ENCODE results near the gene TK2. TPM values are rescaled to one million over a fixed set of nuclear protein-coding genes. Genes with fewer than 3 reads are reported as not detected.
"Not testable (repeated sequence)": the region's sequence is repeated elsewhere in the genome, so short reads cannot be mapped to it uniquely, and the experiment has no call there.

The TK2 gene
- total RNA-seq, 1 donor from 2014 or later, result 16.1 TPM

DNA sequence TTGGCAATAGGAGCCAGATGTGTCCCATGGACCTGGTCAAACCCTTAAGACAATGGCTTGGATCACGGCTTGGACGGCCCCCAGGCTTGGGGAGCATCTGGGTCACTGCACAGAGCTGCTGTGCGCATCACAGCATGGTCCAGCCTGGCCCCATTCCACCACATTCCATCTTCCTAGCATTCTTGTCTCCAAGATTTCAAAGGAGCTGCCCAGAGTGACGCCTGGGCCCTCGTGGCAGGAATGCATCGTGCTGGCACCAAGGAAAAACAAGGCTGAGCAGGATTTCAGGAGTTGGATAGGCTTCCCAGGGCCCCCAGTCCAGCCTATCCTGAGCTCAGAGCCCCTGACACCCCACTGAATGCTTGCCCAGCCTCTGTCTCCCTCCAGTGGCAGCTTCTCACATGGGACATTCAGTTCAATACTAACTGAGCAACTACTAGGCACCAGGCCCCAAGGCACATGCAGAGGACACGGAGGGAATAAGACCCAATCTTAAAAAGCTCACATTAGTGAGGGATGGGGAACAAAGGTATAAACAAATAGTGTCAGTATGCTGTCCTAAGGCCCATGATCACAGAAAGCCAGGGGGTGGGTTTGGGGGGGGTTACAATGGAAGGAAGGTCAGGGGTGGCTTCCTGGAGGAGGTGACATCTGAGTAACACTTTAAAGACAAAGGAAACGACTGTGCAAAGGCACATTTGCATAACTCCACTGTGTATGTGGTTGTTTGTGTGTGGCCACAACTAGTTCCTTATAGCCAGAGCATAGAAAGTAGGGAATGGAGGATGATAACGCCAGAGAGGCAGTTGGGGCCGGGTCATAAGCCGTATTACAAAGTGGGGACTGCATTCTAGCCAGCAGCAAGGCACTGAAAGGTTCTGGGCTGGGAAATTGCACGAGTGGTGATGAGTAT is 34.1 kb downstream of the TK2 start:
- no peak overlapping the region for H3K4me3 Mint-ChIP-seq (ENCODE audit: low read depth)
- no peak for DNase-seq (ENCODE audit: low spot score, unreplicated experiment)
- no peaks in the 10 kb centered on the region for H3K9me3 Mint-ChIP-seq (ENCODE audit: low read depth)
- TF ChIP-seq, protein P1, sequence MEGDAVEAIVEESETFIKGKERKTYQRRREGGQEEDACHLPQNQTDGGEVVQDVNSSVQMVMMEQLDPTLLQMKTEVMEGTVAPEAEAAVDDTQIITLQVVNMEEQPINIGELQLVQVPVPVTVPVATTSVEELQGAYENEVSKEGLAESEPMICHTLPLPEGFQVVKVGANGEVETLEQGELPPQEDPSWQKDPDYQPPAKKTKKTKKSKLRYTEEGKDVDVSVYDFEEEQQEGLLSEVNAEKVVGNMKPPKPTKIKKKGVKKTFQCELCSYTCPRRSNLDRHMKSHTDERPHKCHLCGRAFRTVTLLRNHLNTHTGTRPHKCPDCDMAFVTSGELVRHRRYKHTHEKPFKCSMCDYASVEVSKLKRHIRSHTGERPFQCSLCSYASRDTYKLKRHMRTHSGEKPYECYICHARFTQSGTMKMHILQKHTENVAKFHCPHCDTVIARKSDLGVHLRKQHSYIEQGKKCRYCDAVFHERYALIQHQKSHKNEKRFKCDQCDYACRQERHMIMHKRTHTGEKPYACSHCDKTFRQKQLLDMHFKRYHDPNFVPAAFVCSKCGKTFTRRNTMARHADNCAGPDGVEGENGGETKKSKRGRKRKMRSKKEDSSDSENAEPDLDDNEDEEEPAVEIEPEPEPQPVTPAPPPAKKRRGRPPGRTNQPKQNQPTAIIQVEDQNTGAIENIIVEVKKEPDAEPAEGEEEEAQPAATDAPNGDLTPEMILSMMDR (IDR thresholded peaks at IDR 0.05; ENCODE audit: unreplicated experiment), result peak; percentile 16
- peaks cover 20% of the 10 kb centered on the region for H3K4me1 Mint-ChIP-seq (ENCODE audit: low read depth)
- H3K27me3 Mint-ChIP-seq, result no peaks in the 10 kb centered on the region
- peak overlapping the region; percentile 90 for H3K27ac Mint-ChIP-seq
- peaks cover 13% of the 10 kb centered on the region for H3K36me3 Mint-ChIP-seq (ENCODE audit: insufficient read depth)

DNA sequence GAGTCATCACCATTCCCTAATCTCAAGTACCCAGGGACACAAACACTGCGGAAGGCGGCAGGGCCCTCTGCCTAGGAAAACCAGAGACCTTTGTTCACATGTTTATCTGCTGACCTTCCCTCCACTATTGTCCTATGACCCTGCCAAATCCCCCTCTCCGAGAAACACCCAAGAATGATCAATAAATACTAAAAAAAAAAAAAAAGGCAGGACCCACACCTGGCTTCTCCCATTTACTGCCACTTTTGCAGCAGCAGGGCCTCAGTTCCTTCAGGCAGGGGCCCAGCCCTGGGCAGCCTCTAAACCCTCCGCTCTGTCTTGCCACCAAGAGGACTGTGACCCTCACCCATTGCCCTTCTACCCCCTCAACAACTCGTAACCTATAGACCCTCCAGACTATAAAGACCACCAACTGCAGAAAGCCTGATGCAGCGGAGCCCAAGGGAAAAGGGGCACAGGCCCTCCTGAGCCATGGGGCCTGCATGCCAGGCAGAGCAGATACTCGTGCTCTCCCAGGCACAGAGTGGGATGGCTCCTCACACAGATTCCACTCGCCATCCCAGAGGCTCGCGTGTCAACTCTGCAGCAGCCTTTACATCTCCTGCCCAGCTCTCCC is 34.8 kb downstream of the TK2 start:
- not testable (repeated sequence) for H3K27me3 Mint-ChIP-seq; H3K4me3 Mint-ChIP-seq (ENCODE audit: low read depth); DNase-seq (ENCODE audit: low spot score, unreplicated experiment); H3K9me3 Mint-ChIP-seq (ENCODE audit: low read depth)
- Mint-ChIP-seq H3K27ac (peak overlapping the region; percentile 90), H3K4me1 (ENCODE audit: low read depth) (peaks cover 20% of the 10 kb centered on the region), H3K36me3 (ENCODE audit: insufficient read depth) (peaks cover 15% of the 10 kb centered on the region)

DNA sequence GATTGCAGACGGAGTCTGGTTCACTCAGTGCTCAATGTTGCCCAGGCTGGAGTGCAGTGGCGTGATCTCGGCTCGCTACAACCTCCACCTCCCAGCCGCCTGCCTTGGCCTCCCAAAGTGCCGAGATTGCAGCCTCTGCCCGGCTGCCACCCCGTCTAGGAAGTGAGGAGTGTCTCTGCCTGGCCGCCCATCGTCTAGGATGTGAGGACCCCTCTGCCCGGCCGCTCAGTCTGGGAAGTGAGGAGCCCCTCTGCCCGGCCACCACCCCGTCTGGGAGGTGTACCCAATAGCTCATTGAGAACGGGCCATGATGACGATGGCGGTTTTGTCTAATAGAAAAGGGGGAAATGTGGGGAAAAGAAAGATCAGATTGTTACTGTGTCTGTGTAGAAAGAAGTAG is 35.5 kb downstream of the TK2 start:
- not testable (repeated sequence) for H3K27me3 Mint-ChIP-seq; DNase-seq (ENCODE audit: low spot score, unreplicated experiment); H3K4me3 Mint-ChIP-seq (ENCODE audit: low read depth); H3K9me3 Mint-ChIP-seq (ENCODE audit: low read depth)
- H3K4me1 Mint-ChIP-seq (ENCODE audit: low read depth), result peaks cover 20% of the 10 kb centered on the region
- H3K27ac Mint-ChIP-seq, result peak overlapping the region; percentile 62
- H3K36me3 Mint-ChIP-seq (ENCODE audit: insufficient read depth), result peaks cover 17% of the 10 kb centered on the region

DNA sequence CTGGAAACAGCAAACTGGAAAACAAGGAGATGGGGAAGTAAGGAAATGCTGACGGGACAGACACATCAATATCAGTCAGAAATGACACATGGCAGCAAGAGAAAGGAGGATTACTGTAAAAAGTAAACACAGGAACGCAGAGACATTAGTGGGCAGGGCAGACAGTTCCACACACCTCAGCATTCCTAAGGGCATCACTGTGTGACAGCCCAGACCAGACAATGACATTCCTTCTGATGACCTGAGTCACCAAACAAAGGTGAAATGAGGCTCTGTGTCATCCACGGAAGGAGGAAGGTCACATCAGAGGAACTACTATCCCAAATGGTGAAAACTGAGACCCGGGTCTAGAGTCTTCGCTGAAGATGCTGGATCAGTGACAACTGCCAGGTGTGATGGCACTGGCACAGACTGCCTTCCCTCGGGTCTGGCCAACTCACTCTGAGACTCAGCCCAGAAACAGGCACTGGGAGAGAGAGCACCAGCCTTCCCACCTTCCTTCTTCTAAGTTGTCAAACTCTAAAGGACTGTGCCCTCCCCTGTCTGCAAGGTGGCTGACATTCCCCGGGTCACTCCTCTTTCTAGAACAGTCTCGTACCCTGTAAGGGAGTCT is 36.7 kb downstream of the TK2 start:
- H3K4me3 Mint-ChIP-seq (ENCODE audit: low read depth), result no peak overlapping the region
- TF ChIP-seq, protein P1 (IDR thresholded peaks at IDR 0.05; ENCODE audit: unreplicated experiment), result no peak
- DNase-seq (ENCODE audit: low spot score, unreplicated experiment), result no peak
- H3K27me3 Mint-ChIP-seq, result no peaks in the 10 kb centered on the region
- H3K36me3 Mint-ChIP-seq (ENCODE audit: insufficient read depth), result peaks cover 17% of the 10 kb centered on the region
- no peaks in the 10 kb centered on the region for H3K9me3 Mint-ChIP-seq (ENCODE audit: low read depth)
- peaks cover 20% of the 10 kb centered on the region for H3K4me1 Mint-ChIP-seq (ENCODE audit: low read depth)
- no peak overlapping the region for H3K27ac Mint-ChIP-seq

DNA sequence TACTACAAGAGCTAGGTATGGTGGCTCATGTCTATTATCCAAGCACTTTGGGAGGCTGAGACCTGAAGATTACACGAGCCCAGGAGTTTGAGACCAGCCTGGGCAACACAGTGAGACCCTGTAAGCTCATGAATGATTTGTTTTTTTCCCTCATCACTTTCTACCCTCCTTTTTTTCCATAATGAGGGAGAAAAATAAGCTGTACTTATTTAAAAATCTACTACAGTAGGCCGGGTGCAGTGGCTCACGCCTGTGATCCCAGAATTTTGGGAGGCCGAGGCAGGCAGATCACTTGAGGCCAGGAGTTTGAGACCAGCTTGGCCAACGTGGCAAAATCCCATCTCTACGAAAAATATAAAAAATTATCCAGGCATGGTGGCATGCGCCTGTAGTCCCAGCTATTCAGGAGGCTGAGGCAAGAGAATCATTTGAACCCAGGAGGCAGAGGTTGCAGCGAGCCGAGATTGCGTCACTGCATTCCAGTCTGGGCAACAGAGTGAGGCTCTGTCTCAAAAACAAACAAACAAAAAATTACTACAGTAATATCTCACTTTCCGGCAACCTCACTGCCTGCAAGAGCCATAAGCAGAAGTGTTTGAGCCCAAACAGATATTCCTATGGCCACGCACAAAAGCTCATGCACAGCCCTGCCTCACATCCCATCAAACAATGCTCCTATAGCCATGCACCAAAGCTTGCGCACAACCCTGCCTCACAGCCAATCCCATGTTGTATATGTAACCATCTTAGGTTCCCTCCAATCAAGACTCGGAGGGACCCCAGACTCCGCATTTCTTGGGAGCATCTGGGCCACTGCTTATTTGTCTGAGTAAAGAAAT is 37.4 kb downstream of the TK2 start:
- TF ChIP-seq, protein P1 (IDR thresholded peaks at IDR 0.05; ENCODE audit: unreplicated experiment), result no peak

More for the DNA sequence above, 37.4 kb downstream of the TK2 start:
- Mint-ChIP-seq H3K27me3 (no peaks in the 10 kb centered on the region), H3K36me3 (ENCODE audit: insufficient read depth) (peaks cover 19% of the 10 kb centered on the region), H3K9me3 (ENCODE audit: low read depth) (no peaks in the 10 kb centered on the region), H3K4me1 (ENCODE audit: low read depth) (peaks cover 24% of the 10 kb centered on the region), H3K4me3 (ENCODE audit: low read depth) (no peak overlapping the region), H3K27ac (no peak overlapping the region)
- DNase-seq (ENCODE audit: low spot score, unreplicated experiment), result no peak
